BJ (cell line): ENCODE results near the gene UXS1. TPM values are rescaled to one million over a fixed set of nuclear protein-coding genes. Genes with fewer than 3 reads are reported as not detected.

ENCODE experiments used
- CTCF ChIA-PET: fragments of 350-600 bp; formaldehyde crosslinking; extraction: SDS; loops from one replicate; lab custom pipeline; 2021; ENCODE audit warnings: antibody characterized with exemption, inconsistent platforms; lab: Yijun Ruan, JAX
- POLR2A ChIA-PET: fragments of 300-600 bp; sonication (Branson Sonifier 250); formaldehyde crosslinking; extraction: SDS; loops from one replicate; lab custom pipeline; 2021; ENCODE audit warnings: antibody characterized with exemption; lab: Charles Lee
- DNase-seq: peaks from one replicate; pipeline ENCODE4 v3.0.0-alpha.2; 2011; ENCODE audit warnings: low read depth
- H3K27me3 ChIP-seq: 2 replicates; pipeline ENCODE4 v1.6.0; 2011; ENCODE audit warnings: low read length; ENCODE audit not compliant: control insufficient read depth, insufficient read depth
- H3K36me3 ChIP-seq: 2 replicates; pipeline ENCODE4 v1.5.1; 2011; ENCODE audit warnings: low read length; ENCODE audit not compliant: control insufficient read depth, insufficient read depth
- H3K4me3 ChIP-seq: 2 replicates; pipeline ENCODE4 v1.5.1; 2011; ENCODE audit warnings: low read depth, mild to moderate bottlenecking, control low read depth, low read length
- polyA plus RNA-seq: library from polyadenylated mRNA; depleted of rRNA; stranded (reverse); fragments of >200 nt; gene quantifications from 2 replicates; pipeline ENCODE4 v1.2.3, GENCODE V29; 2011
- TF ChIP-seq, protein P1 (sequence below): IDR thresholded peaks from 2 replicates; pipeline ENCODE4 v1.5.1; 2011; ENCODE audit warnings: low read depth, mild to moderate bottlenecking, control low read depth, inconsistent platforms, low read length, moderate library complexity; ENCODE audit not compliant: insufficient read depth

UXS1 gene
- polyA plus RNA-seq, 1 experiment = 46.3 TPM

GRCh38 chr2:106143495-106144215 lies 50.4 kb downstream of the UXS1 start:
- TF ChIP-seq, protein P1, sequence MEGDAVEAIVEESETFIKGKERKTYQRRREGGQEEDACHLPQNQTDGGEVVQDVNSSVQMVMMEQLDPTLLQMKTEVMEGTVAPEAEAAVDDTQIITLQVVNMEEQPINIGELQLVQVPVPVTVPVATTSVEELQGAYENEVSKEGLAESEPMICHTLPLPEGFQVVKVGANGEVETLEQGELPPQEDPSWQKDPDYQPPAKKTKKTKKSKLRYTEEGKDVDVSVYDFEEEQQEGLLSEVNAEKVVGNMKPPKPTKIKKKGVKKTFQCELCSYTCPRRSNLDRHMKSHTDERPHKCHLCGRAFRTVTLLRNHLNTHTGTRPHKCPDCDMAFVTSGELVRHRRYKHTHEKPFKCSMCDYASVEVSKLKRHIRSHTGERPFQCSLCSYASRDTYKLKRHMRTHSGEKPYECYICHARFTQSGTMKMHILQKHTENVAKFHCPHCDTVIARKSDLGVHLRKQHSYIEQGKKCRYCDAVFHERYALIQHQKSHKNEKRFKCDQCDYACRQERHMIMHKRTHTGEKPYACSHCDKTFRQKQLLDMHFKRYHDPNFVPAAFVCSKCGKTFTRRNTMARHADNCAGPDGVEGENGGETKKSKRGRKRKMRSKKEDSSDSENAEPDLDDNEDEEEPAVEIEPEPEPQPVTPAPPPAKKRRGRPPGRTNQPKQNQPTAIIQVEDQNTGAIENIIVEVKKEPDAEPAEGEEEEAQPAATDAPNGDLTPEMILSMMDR = no peak
- peaks cover 2% of the 10 kb centered on the region; the same call in 1 of the 2 replicates for H3K36me3 ChIP-seq
- DNase-seq = no peak
- H3K4me3 ChIP-seq = no peak overlapping the region
- no peaks in the 10 kb centered on the region for H3K27me3 ChIP-seq
- CTCF ChIA-PET = interaction anchor here (1.1 kb wide), 1 partner anchor 92 kb away, joined by 3 read pairs; no protein-coding TSS in a partner anchor
- POLR2A ChIA-PET = no interaction called here

DNA sequence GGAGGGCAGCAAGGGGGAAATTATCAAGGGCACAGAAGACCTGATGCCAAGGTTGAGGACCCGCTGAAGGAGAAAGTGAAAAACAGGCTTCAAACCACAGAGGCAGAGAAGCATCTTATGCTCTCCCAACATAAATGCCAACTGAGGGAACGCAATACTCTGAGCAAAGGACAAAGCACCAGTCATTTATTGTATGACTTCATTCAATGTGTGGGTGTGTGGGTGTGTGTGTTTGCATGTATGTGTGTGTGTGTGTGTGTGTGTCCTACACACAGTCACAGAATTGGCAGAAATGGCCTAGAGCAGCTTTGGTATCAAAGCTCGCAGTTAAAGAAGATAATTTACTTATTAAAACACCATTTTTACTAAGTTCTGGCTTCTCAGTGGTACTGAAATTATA lies 51.4 kb downstream of the UXS1 start:
- CTCF ChIA-PET = no interaction called here
- no peaks in the 10 kb centered on the region for H3K27me3 ChIP-seq
- H3K4me3 ChIP-seq = no peak overlapping the region
- H3K36me3 ChIP-seq = peaks cover 3% of the 10 kb centered on the region; the same call in 1 of the 2 replicates
- no peak for DNase-seq
- TF ChIP-seq, protein P1 = no peak
- POLR2A ChIA-PET = no interaction called here

GRCh38 chr2:106140913-106141312 lies 53.2 kb downstream of the UXS1 start:
- ChIA-PET POLR2A (no interaction called here), CTCF (interaction anchor here (2.3 kb wide), 1 partner anchor 9 kb away, joined by 7 read pairs; no protein-coding TSS in a partner anchor)
- Histone ChIP-seq H3K36me3 (peaks cover 3% of the 10 kb centered on the region; the same call in 1 of the 2 replicates), H3K4me3 (no peak overlapping the region), H3K27me3 (no peaks in the 10 kb centered on the region)
- TF ChIP-seq, protein P1 = no peak
- no peak for DNase-seq

GRCh38 chr2:106140113-106140512 lies 54.0 kb downstream of the UXS1 start:
- no peaks in the 10 kb centered on the region for H3K27me3 ChIP-seq
- no peak overlapping the region for H3K4me3 ChIP-seq
- DNase-seq = no peak
- CTCF ChIA-PET = interaction anchor here (0.6 to 2.3 kb wide), 2 partner anchors 10 to 19 kb away, joined by 3 to 7 read pairs; no protein-coding TSS in a partner anchor
- peaks cover 3% of the 10 kb centered on the region; the same call in 1 of the 2 replicates for H3K36me3 ChIP-seq
- POLR2A ChIA-PET = no interaction called here
- TF ChIP-seq, protein P1 = no peak

- POLR2A ChIA-PET = no interaction called here
- TF ChIP-seq, protein P1 = no peak
- no peak for DNase-seq
- Histone ChIP-seq H3K36me3 (peaks cover 3% of the 10 kb centered on the region; the same call in 1 of the 2 replicates), H3K4me3 (no peak overlapping the region), H3K27me3 (no peaks in the 10 kb centered on the region)
- CTCF ChIA-PET = interaction anchor here (0.6 to 2.3 kb wide), 2 partner anchors 11 to 18 kb away, joined by 3 to 7 read pairs; no protein-coding TSS in a partner anchor
Measured at GRCh38 chr2:106139238-106139935, 54.7 kb downstream of the UXS1 start.
